ENCODE results near the gene LPCAT1.

The LPCAT1 gene

DNA sequence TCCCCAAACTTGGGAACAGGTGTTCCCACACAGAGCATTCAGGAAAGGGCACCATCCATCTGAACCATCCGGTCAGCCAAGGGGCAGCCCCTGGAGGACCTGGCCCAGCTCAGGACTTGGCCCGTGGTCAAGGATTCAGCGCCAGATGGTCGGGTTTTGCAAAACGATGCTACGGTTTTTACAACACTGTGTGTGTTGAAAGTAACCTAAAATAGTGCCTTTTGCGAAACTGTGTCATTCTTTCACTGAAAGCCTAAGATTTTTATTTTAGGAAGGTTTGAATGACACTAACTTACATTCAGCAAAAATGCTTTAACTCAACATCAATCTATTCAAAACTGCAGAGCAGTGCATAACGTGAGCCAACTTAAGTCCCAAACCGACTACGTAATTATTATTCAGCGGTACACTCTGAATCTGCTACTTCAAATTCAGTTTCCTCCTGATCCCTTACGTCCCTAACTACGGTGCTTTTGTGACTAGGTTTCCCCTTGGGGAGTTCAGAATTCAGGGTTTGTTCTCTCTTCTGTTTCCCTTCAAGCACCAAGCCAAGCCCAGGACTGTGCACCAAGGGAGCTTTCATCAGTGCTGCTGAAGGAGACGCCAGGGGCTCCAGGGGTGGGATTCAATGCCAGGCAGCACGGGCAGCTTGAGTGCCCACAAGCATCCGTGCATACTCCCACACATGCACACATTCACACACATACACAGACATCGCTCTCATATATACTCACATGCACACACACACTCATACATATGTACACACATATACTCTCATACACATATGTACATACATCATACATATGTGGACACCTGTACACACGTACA, 25.8 kb downstream of the LPCAT1 start:
- peak in 5 of 51 donors; percentile 14 to 49 (median 18) for DNase-seq

DNA sequence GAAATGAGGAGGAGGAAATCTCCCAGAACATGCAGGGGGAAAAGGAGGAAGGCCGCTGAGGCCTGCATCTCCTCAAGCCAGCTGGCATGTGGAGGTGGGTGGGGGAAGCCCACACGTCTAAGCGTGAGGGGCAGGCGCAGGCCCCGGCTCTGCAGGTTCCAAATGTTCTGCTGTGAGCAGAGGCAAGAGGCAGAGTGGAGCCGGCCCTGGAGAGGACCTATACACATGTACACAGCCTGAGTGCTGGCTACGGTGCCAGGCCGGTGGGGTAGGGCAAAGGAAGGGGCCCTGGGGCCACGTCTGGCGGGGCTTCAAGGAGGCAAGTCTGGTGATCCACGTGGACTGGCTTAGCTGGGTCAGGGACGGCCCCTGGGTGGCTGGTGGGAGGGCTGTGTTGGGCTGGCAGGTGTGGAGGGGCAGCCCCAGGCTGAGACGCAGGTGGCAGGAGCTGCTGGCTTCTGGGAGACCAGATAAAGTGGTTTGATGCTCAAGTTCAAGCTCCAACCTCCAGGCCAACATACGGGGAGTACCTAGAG, 26.4 kb downstream of the LPCAT1 start:
- DNase-seq = peak in 1 of 51 donors; percentile 43

DNA sequence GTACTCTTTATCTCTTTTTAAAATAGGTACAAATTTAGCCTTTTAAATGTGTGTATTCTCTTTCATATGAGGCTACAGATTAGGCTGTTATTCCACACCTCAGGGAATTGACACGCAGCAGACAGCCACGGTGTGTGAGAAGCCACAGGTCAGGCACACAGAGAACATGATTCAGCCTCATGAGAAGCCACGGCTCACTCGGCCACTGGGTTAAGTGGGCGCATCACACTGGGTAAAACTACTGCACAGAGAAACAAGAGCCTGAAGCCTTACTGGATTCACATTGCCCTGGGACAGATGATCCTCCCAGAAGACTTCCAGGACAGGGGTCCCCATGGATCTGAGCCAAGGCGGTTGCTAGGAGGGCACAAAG, 28.2 kb downstream of the LPCAT1 start:
- DNase-seq = no peak

DNA sequence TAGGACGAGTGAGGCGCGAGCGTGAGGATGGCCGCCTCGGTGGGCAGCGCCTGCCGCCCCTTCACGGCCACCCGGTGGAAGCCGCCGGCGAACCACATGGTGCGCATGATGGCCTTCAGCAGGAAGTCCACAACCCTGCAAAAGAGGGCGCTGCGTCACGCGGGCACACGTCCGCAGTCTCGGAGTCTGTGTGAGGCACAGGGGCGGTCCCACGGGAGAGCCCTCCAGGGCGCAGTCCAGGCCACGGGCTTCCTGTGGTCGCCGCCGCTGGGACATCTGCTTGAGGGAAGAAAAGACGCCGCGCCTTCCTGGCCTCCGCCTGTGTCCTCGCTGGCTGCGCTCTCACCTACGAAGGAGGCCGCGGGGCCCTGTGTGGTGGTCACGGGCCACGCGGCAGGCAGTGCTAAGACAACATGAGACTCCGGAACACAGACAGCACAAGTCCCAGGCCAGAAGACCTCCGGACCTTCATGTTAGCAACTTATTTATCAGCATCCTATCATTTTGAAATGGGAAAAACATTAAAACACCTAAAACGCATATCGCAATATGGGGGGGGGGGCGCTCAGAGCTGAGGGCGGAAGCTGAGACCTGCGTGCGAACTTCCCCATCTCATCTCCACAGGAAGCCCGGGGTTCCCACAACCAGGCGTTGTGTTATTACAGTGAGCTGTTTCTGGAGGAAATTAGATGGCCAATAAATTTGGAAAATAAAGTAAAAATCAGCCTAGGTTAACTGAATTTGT, 28.8 kb downstream of the LPCAT1 start:
- peak in 1 of 51 donors; percentile 29 for DNase-seq

DNA sequence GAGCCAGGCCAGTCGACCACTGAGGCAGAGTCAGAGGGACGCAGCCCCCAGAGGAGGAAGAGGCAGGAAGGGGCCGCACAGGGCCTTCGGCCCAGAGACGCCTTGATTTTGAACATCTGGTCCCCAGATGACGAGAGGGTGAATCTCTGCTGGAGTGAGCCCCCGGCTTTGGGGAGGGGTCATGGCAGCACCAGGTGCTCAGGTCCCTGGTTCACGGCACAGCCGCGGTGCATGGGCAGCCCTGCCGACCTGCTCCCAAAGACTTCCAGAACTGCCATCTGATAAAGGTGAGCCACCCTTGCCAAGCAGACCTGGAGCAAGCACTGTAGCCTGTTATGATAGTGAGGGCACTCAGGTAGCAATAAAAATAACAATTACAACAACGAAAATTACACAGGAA, 29.8 kb downstream of the LPCAT1 start:
- DNase-seq = no peak

DNA sequence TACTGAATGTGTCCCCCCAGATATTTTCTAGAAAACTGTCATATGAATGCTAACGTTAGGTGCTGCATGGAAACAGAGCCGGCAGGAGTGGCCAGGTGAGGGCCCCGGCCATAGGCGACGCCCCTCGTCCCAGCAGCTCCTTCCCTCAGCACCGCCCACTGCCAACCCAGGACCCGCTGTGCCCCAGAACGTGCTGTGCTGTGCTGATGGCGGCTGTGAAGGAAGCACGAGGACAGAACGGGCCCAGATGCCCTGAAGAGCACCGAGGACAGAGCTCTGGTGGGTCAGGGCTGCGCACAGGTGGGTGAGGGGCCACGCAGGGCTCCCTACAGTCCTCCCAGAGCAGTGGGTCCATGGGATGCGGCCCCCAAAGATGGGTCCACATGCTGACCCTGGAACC, 30.3 kb downstream of the LPCAT1 start:
- DNase-seq = no peak

DNA sequence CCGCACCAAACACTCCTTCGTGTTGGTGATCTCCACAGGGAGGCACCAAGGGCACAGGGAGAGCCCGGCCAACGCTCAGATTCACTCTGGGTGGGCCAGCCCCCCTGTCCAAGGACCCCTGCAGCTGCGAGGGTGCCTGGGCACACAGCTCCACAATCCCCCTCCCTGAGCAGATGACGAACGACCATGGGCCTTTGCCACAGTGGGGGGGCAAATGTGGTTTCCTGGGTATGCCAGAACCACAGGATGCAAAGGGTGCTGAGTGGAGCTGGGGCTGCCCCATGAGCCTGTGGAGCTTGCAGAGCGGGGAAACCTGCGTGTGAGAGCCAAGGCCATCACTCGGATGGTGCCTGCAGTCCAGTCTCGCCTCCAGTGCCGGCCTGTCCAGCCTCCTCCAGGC, 31.0 kb downstream of the LPCAT1 start:
- DNase-seq = no peak

DNA sequence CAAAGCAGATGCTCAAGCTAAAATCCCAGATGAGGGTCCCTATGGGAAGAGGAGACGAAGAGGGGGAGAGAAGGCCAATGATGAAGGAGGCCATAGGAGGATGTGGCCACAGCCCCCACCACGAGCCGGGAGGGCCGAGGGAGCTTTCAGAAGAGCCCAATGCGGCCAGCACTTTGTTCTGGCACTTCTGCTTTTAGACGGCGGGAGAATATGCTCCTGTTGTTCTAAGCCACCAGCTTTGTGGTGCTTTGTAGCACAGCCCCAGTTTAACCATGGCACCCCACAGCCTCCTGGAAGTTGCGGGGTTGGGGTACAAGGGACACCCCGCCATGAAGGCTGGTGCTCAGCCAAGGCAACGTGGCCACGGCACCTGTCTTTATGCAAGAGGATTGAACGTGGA, 33.4 kb downstream of the LPCAT1 start:
- DNase-seq = peak in 1 of 51 donors; percentile 11

DNA sequence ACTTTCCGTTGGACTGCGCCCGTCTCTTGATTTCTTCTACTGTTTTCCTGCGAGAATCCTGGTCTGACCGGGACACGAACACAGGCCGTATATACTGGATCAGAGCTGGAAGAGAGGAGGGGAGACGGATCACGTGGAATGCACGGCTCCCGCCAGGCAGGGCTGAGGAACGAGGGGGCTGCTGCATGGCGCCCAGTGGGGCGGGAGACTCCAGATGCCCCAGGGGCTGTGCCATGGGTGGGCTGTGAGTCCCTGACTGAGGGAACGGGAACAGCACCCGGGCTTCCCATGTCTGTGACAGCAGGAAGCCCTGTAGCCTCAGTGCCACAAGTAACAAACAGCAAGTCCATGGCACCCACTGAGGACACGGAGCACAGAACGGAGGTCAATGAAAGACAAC, 34.0 kb downstream of the LPCAT1 start:
- no peak for DNase-seq

DNA sequence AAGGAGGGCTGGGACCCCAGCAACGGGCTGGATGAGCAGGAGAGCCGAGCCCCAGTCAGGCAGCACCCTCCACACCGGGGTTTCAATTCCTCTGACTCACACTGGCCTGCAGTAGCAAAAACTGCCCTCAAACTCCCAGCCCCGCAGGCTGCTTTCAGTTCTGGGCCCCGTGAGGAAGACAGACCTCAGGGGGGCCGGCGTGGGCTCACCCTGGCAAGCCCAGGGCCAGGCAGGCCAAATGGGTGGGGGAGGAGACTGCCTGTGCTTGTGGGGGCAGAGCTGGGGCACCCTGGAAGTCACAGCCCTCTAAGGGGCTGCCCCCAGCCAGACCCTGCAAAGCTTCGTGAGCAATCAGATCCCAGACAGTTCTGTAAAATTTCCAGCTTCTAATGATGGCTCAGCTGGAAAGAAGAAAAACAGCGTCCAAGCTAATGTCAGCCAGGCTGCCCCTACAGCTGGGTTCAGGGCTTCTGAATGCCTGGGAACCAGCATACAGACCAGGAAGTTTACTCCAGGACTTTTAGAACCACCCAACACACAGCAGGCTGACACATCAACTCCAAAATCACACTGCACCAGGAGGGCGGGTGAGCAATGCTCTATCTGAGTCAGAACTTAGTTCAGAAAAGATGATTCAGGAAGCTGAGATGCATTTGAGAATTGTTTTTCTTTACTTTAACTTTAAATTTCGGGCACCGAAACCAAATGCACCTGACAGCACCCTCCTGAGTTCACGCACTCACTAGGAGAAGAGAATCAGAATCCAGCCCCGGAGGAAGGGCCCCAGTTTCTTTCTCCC, 34.7 kb downstream of the LPCAT1 start:
- peak in 1 of 51 donors; percentile 30 for DNase-seq

DNA sequence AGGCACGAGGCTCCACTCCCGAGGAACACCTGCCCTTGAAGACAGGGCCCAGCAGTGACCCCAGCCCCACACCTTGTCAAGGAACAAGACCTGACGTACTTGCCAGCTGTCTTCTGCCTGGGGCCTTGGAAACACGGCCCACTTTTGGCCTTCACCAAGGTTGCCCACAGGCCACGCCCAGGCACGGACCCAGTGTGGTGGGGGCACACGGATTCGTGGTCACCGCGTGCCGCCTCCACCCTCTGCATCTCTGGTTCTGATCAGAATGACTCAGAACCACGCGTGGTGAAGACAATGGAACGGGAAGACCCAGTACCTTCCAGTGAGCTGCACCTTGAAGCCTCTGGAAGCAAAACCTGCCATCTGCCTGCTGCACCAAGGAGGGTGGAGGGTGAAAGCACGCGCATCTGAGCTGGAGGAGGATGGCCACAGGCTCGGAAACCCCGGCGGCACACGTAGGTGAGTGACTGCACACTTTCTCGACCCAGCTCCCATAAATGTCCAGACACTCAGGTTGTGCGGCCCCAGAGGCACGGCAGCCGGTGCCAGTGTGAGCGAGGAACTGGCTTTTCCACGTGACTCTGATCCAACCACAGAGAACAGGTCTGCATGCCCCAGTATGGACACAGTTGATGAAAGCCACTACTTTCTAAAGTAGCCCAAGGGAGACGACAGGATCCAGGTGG, 36.5 kb downstream of the LPCAT1 start:
- no peak for DNase-seq

DNA sequence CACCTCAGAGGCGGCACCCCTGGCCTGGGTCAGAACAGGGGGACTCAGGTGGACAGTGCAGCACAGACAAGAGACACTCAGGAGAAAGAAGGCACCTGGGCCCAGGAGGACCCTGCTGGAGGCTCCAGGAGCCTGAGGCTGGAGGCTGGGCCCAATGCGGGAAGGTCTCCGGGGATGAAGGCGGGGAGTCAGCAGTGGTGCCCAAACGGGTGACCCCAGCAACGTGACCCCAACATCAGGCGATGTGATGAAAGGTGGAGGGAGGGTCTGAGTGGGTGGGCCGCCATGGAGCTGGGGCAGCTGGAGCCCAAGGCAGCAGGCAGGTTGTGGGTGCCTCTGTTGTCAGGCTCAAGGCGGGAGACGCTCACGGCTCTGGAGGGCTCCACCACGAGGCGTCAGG, 37.5 kb downstream of the LPCAT1 start:
- no peak for DNase-seq

DNA sequence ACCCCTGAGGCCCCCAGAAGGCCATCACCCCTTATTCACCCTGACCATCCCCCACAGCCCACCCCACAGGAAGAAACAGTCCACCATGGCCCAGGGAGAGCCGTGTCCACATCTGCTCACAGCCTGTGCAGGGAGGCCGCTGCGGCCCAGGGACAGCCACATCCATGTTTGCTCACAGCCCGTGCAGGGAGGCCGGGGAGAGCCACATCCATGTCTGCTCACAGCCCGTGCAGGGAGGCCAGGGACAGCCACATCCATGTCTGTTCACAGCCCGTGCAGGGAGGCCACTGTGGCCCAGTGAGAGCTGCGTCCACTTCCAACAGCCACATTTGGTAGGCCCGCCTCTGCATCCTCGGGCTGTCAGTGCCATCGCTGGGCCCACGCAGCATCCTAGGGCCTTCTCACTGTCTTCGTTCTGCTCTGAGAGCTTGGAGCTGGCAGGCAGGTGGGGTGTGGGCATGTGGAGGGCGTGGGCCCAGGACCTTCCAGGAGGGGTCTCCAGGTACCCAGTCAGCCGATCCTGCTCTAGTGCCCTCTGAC, 38.1 kb downstream of the LPCAT1 start:
- DNase-seq = no peak

DNA sequence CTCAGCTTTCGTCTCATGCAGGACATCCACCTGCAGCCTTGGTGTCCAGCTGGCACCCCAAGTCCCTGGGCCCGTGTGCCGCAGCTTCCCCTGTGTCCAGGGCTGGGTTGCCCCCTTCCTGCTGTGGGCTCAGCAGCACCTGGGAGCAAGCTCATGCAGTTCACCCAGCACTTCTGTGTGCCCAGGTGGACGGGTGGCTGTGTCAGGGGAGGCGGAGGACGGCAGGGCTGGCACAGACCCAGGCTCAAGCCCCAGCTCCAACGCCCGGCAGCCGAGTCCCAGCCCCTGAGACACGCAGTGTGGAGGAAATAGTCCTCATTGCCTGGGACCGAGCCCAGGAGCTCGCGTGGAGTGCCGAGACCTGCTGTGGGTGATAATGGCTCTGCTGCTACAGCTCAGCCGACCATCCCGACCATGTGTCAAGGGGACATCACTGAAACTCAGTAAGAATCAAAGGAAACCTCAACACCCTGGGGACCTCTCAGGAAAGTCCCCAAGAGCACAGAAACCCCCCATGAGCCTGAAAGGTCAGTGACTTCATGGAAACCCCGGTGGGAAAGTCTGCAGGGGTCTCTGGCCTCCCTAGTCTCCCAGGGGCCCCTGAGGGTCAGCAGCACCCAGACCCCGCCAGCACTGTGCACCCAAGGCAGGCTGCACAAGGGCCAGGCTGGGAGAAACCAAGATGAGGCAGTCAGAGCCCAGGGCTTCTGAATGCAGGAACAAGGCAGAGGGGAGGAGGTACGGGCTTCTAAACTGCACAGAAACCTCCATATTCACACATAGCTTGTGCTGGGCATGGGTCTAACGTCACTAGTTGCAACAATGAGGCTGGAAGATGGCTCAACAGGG, 38.8 kb downstream of the LPCAT1 start:
- no peak for DNase-seq

DNA sequence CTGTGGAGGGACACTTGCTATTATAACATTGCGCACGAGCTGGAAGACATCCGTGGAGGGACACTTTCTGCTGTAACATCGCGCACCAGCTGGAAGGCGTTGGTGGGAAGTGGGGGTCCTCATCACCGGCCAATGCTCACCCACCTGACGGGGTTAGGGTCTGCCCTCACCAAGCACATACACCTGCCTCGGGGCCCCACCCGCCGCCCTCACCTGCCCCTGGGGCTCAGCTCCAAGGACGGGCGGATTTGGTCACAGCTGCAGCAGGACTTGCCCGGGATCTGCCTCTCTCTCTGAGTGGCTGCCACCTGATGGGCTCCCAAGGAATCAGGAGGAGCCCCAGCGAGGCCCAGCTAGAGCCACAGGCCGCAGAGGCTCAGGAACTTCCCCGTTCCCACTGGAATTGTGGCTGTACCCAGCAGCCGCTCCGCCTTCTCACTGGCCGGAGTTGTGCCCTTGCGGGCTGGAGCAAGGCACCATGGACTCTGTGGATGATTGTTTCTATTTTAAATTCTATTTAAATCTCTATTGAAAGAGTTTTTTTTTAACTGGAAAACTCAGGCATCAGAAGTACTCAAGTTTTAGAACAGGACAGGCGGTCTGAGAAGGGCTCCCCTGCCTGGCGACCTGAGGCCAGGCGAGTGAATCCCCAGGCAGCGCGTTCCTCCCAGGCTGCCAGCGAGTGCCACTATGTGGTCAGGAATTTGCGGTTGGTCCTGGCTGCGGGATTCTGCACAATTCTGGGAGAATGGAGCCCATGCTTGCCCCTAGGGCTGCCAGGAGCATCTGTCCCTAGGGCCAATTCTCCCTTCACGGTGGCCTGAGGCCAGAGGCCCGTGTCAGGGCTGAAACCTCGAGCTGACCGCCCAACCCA, 39.7 kb downstream of the LPCAT1 start:
- no peak for DNase-seq

DNA sequence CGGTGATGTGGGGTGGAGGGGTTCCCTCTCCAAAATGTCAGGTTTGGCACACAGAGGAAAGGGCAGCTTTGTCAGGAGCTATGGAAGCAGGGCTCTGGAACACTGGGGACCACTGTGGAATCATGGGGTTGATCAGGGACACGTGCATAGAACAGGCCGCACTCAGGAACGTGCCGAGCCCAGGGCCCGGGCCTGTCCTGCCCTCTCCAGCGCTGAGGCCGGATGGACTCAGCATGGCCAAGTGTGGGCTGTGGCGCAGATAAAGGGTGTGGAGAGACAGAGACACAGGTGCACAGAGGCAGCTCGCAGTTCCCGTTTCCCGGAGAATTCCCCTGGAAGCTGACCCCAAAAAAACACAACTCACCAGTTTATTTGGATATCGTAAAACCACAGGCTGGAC, 40.7 kb downstream of the LPCAT1 start:
- DNase-seq = no peak

DNA sequence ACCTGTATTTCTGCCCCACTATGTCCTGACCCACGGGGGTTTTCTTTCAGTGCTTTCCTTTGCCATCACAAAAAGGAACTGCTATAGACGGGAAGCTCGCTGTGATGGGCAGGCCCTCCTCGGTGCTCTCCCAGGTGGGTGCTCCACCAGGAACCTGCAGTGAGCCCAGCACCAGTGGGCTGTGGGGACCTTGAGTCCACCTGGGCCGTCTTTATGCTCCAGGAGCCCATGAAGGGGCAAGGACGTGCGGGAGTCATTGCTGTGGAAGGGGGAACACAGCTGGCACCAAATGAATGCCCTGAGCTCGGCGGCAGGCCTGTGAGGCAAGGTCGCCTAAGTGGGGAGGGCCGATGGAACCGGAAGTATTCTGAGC, 41.8 kb downstream of the LPCAT1 start:
- no peak for DNase-seq

DNA sequence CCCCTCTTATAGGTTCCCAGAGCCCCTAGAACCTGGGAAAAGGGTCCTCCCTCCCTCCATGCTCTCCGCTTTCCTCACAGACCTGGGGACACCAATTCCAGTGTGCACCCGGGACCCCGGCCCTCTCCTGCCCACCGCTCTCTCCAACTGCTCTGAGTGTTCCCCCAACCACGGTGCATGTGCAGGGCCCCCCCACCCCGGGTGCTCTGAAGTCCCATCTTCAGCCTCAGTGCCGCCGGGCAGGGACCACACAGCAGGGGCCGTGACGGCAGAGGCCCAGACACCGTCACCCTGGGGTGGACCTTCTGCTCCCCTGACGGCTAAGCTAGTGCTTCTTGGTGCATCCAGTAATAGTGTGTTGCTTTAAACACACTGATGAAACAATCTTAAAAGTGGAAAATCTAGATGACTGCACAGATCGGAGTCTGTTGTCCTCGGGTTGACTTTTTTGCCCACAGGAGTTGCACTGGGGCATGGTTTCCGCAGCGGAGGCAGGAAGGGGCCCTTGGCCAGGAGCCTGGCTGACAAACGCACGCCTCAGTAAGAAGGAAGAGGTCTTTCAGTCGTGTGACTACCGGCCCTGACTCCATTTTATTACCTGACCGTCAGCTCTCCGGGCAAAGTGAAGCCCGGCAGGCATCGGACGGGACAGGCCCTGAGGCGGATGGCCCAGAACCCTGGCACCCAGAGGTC, 42.3 kb downstream of the LPCAT1 start:
- DNase-seq = no peak

All from hypothalamus (tissue), 51 donors.